ENCODE measurements around the gene SGIP1. TPM values are rescaled to one million over a fixed set of nuclear protein-coding genes. Genes with fewer than 3 reads are reported as not detected.
"Not testable (repeated sequence)": the region's sequence is repeated elsewhere in the genome, so short reads cannot be mapped to it uniquely, and the experiment has no call there.

Gene SGIP1
- polyA plus RNA-seq, 4 donors, result 10.3 to 17.9 (median 14.8) TPM

GRCh38 chr1:66552829-66553228 lies 18.9 kb downstream of the SGIP1 start:
- DNase-seq (ENCODE audit: low read depth in 4 of 4, low spot score in 3 of 4), result no peak

- DNase-seq (ENCODE audit: low read depth in 4 of 4, low spot score in 3 of 4), result no peak
Measured at GRCh38 chr1:66553846-66554245, 19.9 kb downstream of the SGIP1 start.

- no peak for DNase-seq (ENCODE audit: low read depth in 4 of 4, low spot score in 3 of 4)
Measured at GRCh38 chr1:66556161-66556611, 22.2 kb downstream of the SGIP1 start.

GRCh38 chr1:66557157-66557556 lies 23.2 kb downstream of the SGIP1 start:
- no peak for DNase-seq (ENCODE audit: low read depth in 4 of 4, low spot score in 3 of 4)

DNA sequence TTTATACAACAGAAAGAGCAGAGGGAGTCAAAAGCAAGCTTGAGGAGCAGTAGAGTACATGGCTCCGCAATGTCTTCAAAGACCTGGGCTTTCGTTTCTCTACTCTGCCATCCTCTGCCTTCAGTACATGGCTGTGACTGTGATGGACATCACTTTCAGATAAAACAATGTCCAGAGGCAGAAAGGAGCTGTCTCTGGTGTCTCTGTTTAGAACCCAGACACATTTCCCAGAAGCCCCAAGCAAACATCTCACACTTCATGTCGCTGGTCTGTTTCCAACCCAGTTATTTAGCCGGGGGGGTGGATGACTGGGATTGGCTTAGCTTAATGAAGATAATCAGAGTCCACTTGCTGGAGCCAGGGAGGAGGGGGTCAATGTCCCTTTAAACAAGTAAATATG lies 25.6 kb downstream of the SGIP1 start:
- DNase-seq (ENCODE audit: low read depth in 4 of 4, low spot score in 3 of 4), result no peak

DNA sequence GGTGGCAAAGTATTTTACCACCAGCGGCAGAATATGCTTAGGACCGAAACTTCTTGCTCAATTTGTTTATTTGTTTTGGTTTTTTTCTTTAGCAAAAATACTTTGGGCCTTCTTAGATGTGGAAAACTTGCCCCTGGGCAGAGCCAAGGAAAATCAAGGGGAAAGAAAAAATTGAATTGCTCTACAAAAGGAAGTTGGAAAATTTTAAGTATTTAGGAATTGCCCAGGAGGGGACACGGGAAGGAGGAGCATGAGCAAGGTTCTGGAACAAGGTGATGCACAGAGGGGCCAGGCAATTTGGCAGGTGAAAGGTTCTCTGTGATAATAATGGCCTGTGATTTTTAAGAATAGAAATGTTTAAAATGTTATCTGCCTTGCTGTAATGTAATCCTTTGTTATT lies 28.6 kb downstream of the SGIP1 start:
- DNase-seq (ENCODE audit: low read depth in 4 of 4, low spot score in 3 of 4), result no peak

DNA sequence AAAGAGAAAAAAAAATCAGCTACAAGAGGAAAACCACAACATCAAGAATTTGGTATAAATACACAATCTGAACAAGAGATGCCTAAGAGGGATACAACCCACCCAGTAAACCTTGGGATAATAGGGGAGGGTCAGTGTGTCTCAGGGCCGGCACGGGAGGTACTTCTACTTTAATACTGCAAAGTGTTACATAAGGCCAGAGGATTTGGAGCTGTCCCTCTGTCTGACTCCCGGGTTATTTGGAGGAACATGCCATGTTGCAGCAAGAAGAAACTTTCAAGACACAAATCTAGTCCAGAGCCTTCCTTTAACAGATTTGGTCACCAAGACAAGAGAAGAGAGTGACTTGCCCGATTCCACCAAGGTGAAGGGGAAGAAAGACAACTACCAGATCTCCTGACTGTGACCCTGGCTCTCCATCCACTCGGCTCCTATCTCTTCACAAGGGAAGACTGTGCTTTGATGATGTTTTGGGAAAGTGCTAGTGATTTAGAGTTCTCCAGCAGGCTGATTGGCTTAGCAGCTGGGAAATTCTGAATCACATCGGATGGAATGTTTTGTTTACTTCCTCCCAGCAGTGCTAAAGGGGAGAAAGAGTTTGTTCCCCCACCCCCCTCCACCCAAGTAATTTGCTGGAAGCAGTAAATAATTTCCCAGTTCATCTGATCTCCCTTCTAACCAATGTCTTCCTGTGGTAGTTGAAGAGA lies 29.3 kb downstream of the SGIP1 start:
- peak in 2 of 4 donors; percentile 28 to 29 for DNase-seq (ENCODE audit: low read depth in 4 of 4, low spot score in 3 of 4)

- DNase-seq (ENCODE audit: low read depth in 4 of 4, low spot score in 3 of 4), result no peak
Measured at GRCh38 chr1:66563941-66564630, 30.1 kb downstream of the SGIP1 start.

GRCh38 chr1:66570196-66570595 lies 36.2 kb downstream of the SGIP1 start:
- no peak for DNase-seq (ENCODE audit: low read depth in 4 of 4, low spot score in 3 of 4)

- no peak for DNase-seq (ENCODE audit: low read depth in 4 of 4, low spot score in 3 of 4)
Measured at GRCh38 chr1:66571789-66572188, 37.8 kb downstream of the SGIP1 start.

DNA sequence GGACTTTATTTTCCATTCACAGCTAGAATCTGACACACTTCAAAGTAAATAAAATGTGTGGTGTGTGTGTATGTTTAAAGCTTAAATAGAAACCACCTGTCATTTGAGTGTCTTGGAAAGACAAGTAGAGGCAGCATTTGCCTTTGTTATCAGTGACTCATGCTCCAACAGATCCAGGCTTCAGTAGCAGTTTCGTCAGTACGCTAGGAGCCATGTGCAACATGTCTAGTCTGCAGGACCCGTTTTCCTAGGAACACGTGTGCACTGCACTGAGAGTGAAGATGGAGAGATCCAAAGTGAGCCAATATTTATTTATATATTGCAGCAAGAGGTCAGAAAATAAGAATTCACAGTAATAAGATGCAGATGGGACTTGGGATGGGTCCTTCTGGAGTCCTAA lies 41.8 kb downstream of the SGIP1 start:
- DNase-seq (ENCODE audit: low read depth in 4 of 4, low spot score in 3 of 4), result no peak

DNA sequence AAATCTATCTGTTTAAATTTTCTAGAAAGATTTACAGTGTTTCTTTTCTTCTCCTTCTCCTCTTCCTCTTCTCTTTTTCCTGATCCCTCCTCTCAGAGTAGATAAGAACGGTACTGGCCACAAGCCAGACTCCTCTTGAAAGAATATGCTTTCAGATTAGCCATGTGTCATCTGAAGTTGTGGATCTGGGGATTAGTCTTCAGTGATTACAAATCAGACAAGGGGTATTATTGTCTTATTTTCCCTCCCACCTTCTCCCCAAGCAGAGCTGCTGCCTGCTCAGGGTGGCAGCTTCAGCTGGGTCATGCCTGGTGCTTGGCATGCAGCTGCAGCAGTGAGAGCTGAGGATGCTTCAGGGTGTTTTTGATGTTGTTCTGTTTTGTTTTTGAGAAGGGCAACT lies 42.7 kb downstream of the SGIP1 start:
- DNase-seq (ENCODE audit: low read depth in 4 of 4, low spot score in 3 of 4), result no peak

DNA sequence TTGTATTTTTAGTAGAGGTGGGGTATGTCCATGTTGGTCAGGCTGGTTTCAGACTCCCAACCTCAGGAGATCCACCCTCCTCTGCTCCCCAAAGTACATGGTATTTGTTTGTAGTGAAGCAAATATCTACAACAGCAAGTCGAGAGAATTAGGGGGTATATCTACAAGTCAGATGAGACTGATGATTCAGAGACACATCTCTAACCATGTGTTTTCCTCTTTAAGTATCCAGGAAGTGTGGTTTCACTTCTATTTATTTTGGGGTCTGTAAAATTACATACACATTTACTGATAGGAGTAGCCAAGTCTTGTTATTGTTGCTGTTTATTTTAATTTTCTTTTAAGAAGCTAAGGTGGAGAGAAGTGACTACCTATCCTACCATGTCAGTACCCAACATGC lies 44.9 kb downstream of the SGIP1 start:
- no peak for DNase-seq (ENCODE audit: low read depth in 4 of 4, low spot score in 3 of 4)

GRCh38 chr1:66580081-66580480 lies 46.1 kb downstream of the SGIP1 start:
- no peak for DNase-seq (ENCODE audit: low read depth in 4 of 4, low spot score in 3 of 4)

GRCh38 chr1:66583021-66583420 lies 49.1 kb downstream of the SGIP1 start:
- no peak for DNase-seq (ENCODE audit: low read depth in 4 of 4, low spot score in 3 of 4)

DNA sequence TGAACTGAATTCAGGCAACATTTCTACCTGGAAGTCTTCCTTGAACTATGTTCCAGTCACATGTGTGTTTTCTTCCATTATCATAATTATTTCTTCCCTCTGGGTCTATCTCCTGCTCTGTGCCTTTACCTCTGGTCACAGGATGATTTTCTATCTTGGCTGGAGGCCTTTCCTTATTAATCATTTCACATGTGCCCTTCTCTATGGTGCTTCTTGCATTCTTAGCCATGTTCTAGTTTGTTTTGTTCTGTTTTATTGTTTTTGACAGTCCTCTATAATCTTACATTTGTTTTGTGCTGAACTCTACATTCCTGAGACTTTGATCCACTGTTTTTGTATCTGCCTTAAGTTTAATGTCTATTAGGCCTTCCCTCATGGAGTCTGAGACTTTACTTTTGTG lies 51.0 kb downstream of the SGIP1 start:
- DNase-seq (ENCODE audit: low read depth in 4 of 4, low spot score in 3 of 4), result no peak

GRCh38 chr1:66589326-66589725 lies 55.4 kb downstream of the SGIP1 start:
- no peak for DNase-seq (ENCODE audit: low read depth in 4 of 4, low spot score in 3 of 4)

GRCh38 chr1:66592106-66592507 lies 58.2 kb downstream of the SGIP1 start:
- not testable (repeated sequence) for DNase-seq (ENCODE audit: low read depth in 4 of 4, low spot score in 3 of 4)

DNA sequence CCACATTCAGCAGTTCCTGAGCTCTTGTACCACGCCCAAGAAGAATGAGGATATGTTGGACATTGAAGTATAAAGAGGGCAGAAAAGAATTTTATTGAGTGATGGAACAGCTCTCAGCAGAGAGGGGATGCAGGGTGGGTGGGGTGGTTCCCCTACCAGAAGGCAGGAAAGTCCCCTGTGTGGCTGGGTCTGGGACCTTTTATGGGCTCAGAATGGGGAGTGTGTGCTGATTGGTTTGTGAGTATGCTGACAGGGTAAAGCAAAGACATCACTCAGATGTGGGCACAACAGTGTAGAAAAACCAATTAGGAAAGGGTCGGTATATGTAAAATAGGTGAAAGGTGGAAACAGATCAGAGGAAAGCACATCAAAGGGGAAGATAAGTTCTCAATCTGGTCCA lies 62.2 kb downstream of the SGIP1 start:
- no peak for DNase-seq (ENCODE audit: low read depth in 4 of 4, low spot score in 3 of 4)

- no peak for DNase-seq (ENCODE audit: low read depth in 4 of 4, low spot score in 3 of 4)
Measured at GRCh38 chr1:66597500-66597899, 63.5 kb downstream of the SGIP1 start.

DNA sequence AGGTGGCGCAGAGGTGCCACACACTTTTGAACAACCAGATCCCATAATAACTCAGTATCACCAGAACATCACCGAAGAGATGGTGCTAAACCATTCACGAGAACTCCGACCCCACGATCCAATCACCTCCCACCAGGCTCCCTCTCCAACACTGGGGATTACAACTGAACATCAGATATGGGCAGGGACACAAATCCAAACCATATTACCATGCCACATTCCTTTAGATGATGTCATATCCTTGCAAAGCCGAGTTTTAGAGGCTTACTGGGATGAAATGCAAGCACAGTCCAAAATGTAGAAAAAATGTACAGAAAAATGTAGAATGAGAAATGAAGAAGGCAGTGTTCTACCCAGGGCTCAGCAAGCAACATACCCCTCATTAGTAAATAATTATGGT lies 64.7 kb downstream of the SGIP1 start:
- no peak for DNase-seq (ENCODE audit: low read depth in 4 of 4, low spot score in 3 of 4)

- no peak for DNase-seq (ENCODE audit: low read depth in 4 of 4, low spot score in 3 of 4)
Measured at GRCh38 chr1:66599346-66599745, 65.4 kb downstream of the SGIP1 start.

Data from left renal pelvis (tissue), 4 donors.